Activated CD8-positive, alpha-beta memory T cell treated with anti-CD3 and anti-CD28 coated beads, Interleukin-2, amount 50 U/mL, for 1 hour (primary cell): Measurements from ENCODE around the gene LRP3.
"Not testable (repeated sequence)": the region's sequence is repeated elsewhere in the genome, so short reads cannot be mapped to it uniquely, and the experiment has no call there.

Experiments
- DNase-seq: peaks from one replicate; pipeline ENCODE4 v3.0.0-alpha.2; 2020; ENCODE audit errors: extremely low read depth

LRP3 gene

GRCh38 chr19:33193865-33194362 lies at the start of gene LRP3:
TSS of gene LRP3 (plus strand) at chr19:33194330. CDS start at chr19:33194786, 456 bp downstream.
- no peak for DNase-seq

- DNase-seq, result no peak
Observed at GRCh38 chr19:33146209-33146608, 47.9 kb upstream of the LRP3 start.

GRCh38 chr19:33147538-33147937 lies 46.6 kb upstream of the LRP3 start:
- no peak for DNase-seq

GRCh38 chr19:33150852-33151518 lies 43.1 kb upstream of the LRP3 start:
- DNase-seq, result no peak

GRCh38 chr19:33152176-33152575 lies 42.0 kb upstream of the LRP3 start:
- no peak for DNase-seq

GRCh38 chr19:33152625-33153024 lies 41.5 kb upstream of the LRP3 start:
- not testable (repeated sequence) for DNase-seq

- not testable (repeated sequence) for DNase-seq
Observed at GRCh38 chr19:33154313-33154712, 39.8 kb upstream of the LRP3 start.

GRCh38 chr19:33156334-33156733 lies 37.8 kb upstream of the LRP3 start:
- no peak for DNase-seq

GRCh38 chr19:33157906-33158305 lies 36.2 kb upstream of the LRP3 start:
- DNase-seq, result no peak

GRCh38 chr19:33158365-33158764 lies 35.8 kb upstream of the LRP3 start:
- DNase-seq, result no peak

GRCh38 chr19:33159149-33159548 lies 35.0 kb upstream of the LRP3 start:
- DNase-seq, result no peak

GRCh38 chr19:33159893-33160292 lies 34.2 kb upstream of the LRP3 start:
- DNase-seq, result no peak

- DNase-seq, result no peak
Observed at GRCh38 chr19:33161201-33161600, 32.9 kb upstream of the LRP3 start.

GRCh38 chr19:33163481-33163880 lies 30.6 kb upstream of the LRP3 start:
- no peak for DNase-seq

GRCh38 chr19:33166037-33166436 lies 28.1 kb upstream of the LRP3 start:
- not testable (repeated sequence) for DNase-seq

GRCh38 chr19:33167438-33167837 lies 26.7 kb upstream of the LRP3 start:
- no peak for DNase-seq

GRCh38 chr19:33168528-33168927 lies 25.6 kb upstream of the LRP3 start:
- DNase-seq, result no peak

GRCh38 chr19:33171222-33171795 lies 22.8 kb upstream of the LRP3 start:
- no peak for DNase-seq

- no peak for DNase-seq
Observed at GRCh38 chr19:33171916-33172359, 22.2 kb upstream of the LRP3 start.

GRCh38 chr19:33174186-33174585 lies 19.9 kb upstream of the LRP3 start:
- DNase-seq, result no peak

GRCh38 chr19:33175156-33175782 lies 18.9 kb upstream of the LRP3 start:
- no peak for DNase-seq

- DNase-seq, result no peak
Observed at GRCh38 chr19:33175886-33176669, 18.1 kb upstream of the LRP3 start.
